LNCaP clone FGC (cell line): Measurements from ENCODE around the gene MMD2.

Source experiments
- DNase-seq: peaks from one replicate; pipeline ENCODE4 v3.0.0-alpha.2; 2011; ENCODE audit warnings: low read depth
- H3K4me3 ChIP-seq: 2 replicates; pipeline ENCODE4 v1.5.1; 2011; ENCODE audit warnings: mild to moderate bottlenecking, low read depth, low read length, control low read depth
- CTCF ChIP-seq: IDR thresholded peaks from 2 replicates; pipeline ENCODE4 v1.5.1; 2012; ENCODE audit warnings: mild to moderate bottlenecking; ENCODE audit not compliant: control insufficient read depth, insufficient read depth; ENCODE audit errors: extremely low read depth

MMD2 gene

DNA sequence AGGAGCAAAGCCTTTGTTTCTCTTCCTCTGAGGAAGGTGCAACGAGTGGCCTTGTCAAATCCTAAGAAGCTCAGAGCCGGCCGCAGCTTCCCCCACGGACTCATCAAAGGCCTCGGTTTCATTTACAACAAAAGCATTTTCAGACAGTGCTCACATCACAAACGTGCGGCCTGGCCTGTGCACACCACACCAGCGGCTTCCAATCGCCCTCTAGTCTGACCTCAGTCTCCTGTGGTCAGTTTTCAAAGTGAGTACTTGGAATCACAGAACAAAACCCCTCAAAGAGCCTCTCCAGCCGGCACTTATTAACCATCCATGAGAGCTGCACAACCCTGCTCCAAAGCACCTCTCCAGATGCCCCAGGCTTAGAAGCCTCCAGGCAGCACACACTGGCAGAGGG lies 78.8 kb downstream of the MMD2 start:
- H3K4me3 ChIP-seq: no peak overlapping the region
- no peak for DNase-seq
- no peak for TF ChIP-seq CTCF

GRCh38 chr7:4879396-4880081 lies 79.4 kb downstream of the MMD2 start:
- no peak for TF ChIP-seq CTCF
- no peak overlapping the region for H3K4me3 ChIP-seq
- DNase-seq: no peak

GRCh38 chr7:4878336-4879335 lies 80.4 kb downstream of the MMD2 start:
- no peak for DNase-seq
- TF ChIP-seq CTCF: no peak
- no peak overlapping the region for H3K4me3 ChIP-seq

DNA sequence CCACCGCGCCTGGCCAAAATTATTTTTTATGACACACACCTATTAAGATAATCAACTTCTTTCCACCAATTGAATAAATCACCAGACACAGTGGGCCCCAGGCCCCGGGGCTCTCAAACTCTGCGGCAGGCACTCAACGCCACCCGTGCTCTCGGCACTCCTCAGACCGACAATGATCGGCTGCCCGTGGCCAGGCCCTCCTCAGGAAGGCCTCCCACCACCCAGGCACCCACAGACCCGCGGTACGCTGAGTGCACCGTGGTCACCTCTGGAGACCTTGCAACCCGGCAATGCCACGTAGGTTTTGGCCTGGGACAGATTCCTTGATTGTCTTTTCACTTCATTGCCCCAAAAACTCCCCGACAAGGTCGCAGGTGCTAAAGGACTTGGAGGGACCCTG lies 82.4 kb downstream of the MMD2 start:
- DNase-seq: no peak
- TF ChIP-seq CTCF: no peak
- H3K4me3 ChIP-seq: no peak overlapping the region

DNA sequence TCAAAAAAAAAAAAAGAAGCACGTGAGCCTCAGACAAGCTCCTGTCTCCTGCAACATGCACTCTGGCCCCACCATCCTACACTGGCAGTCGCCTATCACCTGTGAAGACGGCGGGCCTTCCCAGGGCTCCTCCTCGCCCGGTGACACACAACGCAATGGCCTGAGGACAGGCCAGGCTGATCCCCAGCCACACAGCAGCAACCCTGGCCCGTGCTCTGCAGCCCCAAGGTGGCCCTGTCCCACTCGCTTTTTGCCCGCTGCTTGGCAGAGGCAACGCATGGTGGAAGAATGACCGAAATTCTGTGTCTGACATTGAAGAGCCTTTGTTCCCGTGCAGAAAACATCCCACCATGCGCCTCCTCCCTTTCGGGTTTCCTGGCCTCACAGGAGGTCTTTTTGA lies 83.6 kb downstream of the MMD2 start:
- TF ChIP-seq CTCF: no peak
- no peak for DNase-seq
- H3K4me3 ChIP-seq: no peak overlapping the region

DNA sequence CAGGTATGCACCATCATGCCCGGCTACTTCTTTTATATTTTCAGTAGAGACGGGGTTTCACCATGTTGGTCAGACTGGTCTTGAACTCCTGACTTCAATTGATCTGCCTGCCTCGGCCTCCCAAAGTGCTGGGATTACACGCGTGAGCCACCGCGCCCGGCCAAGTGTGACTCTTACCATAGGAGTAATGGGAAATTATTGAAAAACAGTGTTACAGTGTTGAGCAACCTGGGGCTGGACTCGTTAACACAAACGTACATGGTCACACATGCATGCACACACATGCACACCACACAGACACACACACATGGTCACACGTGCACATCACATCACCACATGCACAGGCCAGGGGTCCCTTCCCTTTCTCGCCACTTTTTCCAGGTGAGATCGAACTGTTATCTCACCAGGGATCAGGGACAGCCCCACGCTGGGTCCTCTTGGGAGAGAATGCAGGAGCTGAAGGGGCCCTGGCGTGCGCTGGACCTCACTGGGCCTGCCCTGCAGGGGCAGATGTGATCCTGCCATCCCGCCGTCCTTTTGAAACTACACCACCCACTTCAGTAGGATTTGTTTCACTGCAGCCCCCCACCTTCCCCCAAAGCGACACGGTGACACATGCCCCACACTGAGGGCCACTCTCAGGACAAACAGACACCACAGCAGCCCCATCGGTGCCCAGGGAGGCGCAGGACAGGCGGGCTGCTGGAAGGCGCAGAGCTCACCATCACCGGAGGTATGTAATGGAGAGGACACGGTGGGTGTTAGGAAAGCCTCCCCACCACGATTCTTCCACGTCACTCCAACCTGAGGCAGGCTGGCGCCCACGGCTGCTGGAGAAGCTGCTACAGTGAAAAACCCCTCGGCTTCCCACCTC lies 85.7 kb downstream of the MMD2 start:
- H3K4me3 ChIP-seq: no peak overlapping the region
- DNase-seq: no peak

More for the DNA sequence above, 85.7 kb downstream of the MMD2 start:
- TF ChIP-seq CTCF: no peak
